ENCODE results near the gene STOML1.

The STOML1 gene, protein sequence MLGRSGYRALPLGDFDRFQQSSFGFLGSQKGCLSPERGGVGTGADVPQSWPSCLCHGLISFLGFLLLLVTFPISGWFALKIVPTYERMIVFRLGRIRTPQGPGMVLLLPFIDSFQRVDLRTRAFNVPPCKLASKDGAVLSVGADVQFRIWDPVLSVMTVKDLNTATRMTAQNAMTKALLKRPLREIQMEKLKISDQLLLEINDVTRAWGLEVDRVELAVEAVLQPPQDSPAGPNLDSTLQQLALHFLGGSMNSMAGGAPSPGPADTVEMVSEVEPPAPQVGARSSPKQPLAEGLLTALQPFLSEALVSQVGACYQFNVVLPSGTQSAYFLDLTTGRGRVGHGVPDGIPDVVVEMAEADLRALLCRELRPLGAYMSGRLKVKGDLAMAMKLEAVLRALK

DNA sequence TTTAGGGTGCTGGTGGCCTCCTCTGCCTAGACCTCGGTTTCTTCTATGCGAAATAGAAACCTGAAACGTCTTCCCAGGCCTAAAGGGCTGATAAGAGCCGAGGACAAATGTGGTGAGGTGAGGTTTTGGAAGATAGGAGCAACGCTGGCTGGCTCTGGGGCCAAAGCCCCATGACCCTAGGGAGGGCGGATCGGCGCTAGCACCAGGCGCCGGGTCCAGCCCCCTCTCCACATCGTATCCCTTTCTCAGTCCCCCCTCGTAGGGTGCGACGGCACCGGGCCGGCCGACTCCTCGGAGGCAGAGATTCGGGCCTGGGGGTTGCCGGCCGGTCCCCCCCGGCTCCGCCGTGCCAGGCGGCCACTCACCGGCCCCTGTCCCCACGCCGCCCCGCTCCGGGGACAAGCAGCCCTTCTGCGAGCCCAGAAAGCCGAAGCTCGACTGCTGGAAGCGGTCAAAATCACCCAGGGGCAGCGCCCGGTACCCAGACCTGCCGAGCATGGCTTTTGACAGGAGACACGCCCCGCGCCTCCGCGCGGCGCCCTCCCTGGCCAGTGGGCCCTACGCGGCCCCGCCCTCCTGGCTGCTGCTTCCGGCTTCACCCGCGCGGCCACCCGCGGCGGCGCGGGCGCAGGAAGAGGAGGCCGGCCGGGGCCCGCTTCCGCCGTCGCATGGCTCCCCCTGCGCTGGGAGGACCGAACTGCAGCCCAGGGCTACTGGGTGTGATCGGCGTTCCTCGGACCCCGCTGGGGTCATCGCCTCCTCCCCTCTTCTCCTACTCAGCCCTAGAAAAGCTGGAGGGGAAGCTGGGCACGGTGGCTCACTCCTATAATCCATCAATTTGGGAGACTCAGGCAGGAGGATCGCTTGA is at the start of gene STOML1:
Gene STOML1, minus strand, starts transcription at position 570 of the 868 bp plus-strand sequence. Its CDS starts 72 bp downstream, at position 498.
- peak; percentile 92 for DNase-seq

DNA sequence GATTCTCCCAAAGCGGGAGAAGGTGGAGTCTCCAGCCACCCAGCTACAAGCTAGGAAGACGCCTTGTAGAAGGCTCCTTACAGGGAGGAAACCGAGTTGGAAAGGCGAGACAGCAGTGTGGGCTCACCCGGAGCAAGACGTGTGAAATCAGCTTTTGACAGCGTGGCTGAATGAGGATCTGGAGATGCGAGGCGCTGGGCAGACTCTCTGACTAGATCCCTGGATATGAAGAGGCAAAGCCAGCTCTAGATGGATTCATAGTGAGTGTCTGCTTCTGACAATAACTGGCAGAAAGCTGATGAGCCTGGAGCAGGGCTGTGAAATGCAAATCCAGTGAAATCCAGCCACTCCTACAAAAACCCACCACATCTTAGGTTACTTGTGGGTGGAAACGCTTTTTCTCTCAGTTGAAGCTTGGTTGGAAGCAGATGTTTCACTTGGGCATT is 49.2 kb upstream of the STOML1 start:
- peak; percentile 71 for DNase-seq

DNA sequence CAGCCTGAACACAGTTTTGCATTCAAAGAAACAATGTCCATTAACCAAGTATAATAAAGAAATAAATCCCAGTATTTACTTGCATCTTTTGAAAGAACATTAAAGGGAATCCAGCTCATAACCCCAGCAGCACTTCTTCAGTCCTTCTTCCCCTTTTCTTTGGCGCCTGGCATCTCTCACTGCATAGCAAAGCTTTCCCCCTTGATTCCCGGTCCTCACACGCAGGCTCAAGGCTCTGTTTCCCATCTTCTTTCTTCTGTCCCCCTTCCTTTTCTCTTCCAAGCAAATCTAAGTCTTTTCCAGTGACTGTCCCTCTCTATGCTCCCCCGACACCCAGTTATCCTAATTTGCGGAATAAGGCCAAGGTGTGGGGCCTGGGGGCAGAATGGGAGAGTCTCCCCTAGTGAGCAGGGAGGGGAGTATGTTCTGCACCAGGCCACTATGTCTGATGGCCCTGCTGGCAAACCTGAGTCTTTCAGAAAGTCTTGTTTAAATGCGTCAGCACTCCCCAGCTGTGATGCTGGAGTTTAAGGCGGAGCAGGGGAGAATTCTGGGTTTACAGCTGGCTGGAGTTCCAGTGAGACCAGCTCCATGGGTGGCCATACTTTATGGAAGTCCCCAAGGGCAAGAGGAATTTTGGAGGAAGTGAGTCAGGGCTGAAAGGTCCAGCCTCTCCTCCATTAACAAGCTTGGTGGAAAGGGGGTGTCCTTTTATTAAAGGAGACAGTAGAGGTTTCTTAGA is 48.2 kb upstream of the STOML1 start:
- DNase-seq = peak; percentile 99

DNA sequence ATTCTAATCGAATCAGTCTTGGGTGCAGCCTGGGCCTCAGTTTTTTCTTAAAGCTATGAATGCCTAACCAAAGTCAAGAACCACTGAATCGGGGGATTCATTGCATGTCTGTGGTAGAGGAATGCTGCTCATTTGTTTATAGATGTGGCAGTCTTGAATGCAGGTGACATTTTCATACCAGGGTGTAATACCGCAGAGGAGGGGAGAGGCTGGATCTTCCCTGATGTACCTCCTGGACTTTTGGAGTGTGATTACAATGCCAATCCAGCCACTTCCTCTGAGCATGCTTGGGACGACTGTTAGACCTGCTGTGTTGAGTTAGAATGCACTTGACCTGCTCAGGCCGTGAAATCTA is 47.5 kb upstream of the STOML1 start:
- DNase-seq = no peak

DNA sequence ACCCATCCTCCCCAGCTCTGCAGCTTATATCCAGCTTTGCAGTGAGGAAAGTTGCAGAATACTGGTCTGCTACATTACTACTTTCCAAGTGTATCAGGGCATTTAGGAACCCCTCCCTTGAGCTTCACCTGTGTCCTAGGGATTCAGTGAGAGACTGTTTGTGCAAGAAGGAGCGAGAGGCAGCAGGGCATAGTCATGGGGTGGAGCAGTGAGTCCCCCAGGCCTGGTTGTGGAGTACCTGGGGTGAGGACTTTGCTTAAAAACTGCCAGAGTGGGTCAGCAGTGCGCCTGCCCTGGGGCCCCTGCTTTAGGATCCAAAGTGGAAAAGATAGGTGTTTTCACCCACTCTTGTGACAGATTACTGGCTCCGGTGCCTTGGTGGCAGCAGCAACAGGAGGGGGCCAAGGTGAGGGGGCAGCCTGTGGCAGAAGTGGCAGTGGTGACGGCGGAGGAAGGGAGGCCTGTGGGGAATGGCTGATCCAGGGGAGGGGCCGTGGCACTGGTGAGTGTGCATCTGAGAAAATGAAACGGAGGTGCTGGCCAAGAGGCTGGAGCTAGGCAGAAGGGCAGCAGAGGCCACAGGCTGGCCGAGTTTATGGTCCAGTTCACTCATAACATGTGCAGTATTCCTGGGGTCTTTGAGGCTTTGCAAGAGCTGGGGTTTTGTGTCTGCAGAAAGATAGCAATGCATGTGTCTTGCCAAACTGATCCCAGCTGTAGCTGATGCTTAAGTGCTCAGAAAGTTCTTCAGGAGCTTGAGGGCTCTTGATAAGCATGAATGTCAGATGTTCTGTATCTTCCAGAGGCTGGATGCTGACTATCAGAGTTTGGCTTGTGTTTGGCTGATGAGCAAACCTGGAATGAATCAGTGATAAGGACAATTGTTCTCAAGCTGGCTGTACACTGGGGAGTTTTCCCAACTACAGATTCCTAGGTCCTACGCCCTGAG is 46.9 kb upstream of the STOML1 start:
- peak; percentile 48 for DNase-seq

DNA sequence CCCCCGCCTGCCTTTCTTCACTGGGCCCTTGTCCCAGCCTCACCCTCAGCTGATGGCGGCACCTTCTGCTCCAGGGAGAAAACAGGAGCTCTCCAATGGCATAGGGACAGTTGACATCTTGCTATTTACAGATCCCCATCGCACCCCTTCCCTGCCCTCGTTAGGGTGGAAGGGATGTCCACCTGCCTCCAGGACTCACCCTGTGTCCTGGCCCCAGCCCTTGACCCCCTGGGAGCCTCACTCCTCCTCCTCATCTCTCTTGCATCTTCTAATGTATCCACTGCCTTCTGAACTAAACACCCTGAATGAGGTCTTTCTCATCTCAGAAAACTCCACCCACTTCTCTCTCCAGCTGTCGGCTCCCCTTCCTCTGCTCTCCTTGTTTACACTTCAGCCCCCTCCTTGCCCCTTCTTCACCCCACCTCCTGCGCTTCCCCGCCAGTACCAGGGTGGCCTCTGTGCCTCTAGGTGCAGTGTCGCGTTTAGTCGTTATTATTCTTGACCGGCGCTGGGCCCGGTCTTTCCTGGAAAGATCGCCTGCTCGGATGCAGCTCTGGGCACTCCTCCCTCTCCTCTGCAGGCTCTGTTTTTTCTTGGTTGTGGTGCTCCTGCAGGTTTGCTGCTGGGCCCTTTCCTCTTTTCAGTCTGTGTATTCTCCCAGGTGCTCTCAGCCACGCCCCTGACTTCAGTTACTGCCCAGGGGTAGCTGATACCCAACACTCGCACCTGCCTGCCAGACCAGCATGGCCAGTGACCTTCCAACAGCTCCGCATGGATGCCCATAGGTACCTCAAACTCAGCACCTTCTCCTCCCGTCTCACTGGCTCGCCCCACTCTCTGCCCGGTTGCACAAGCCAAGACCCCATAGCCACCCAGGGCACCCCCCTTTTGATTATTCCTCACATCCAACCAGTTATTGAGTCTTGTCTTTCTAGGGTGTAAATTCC is 45.3 kb upstream of the STOML1 start:
- DNase-seq = no peak

DNA sequence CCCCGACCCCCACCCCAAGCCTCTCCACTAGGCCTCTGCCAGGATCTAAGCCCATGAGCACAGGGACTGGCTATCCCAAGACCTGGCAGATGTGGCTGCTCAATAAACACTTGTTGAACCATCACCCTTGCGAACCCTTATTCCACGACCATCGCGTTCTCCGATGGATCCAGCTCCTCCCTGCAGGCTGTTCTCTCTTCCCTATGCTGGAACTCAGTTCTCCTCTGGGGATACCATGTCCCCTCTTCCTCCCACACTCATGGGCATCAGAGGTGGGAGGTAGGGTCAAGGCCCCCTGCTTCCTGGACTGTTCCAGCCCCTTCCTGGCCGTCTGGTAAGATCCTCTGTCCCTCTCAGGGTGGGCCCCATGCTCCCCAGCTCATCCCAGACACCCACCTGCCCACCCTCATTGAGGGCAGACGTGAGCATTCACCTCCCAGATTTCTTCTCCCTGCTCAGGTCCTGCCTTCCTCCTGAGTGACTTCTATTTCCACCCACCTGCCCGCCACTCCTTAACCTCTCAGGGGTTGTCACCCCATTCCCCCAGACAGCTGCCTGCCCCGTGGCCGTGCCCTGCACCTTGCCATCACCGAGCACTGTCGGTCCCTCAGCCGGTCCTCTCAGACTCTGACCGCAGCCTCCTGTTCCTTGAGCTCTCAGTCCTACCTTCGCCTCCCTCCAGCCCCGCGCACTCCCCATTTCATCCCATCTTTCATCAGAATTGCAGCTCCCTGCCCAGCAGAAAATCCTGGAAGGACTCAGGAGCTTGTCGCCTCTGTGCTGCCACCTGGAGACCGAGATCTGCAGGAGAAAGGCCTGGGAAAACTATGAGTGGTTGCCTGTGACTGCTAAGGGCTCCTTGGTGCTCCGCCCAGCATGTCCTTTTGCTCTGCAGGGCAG is 44.4 kb upstream of the STOML1 start:
- DNase-seq = peak; percentile 74

DNA sequence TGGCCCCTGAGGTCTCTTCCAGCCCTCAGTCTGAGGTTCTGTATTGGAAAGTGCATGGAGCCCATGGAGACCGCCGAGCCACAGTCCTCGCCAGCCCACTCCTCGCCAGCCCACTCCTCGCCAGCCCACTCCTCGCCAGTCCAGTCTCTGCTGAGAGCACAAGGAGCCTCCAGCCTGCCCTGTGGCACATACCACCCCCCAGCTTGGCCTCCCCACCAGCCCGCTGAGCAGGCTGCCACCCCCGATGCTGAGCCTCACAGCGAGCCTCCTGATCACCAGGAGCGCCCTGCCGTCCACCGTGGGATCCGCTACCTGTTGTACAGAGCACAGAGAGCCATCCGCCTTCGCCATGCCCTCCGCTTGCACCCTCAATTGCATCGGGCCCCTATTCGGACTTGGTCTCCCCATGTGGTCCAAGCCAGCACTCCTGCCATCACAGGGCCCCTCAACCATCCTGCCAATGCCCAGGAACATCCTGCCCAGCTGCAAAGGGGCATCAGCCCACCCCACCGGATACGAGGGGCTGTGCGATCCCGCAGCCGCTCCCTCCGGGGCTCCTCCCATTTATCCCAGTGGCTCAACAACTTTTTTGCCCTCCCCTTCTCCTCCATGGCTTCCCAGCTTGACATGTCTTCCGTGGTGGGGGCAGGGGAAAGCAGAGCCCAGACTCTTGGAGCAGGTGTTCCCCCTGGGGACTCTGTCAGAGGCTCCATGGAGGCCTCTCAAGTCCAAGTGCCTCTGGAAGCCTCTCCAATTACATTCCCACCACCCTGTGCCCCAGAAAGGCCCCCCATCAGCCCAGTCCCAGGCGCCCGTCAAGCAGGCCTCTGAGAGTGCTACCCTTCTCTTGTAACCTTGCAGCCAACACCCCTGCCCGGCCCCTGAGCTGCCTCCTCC is 43.3 kb upstream of the STOML1 start:
- no peak for DNase-seq

DNA sequence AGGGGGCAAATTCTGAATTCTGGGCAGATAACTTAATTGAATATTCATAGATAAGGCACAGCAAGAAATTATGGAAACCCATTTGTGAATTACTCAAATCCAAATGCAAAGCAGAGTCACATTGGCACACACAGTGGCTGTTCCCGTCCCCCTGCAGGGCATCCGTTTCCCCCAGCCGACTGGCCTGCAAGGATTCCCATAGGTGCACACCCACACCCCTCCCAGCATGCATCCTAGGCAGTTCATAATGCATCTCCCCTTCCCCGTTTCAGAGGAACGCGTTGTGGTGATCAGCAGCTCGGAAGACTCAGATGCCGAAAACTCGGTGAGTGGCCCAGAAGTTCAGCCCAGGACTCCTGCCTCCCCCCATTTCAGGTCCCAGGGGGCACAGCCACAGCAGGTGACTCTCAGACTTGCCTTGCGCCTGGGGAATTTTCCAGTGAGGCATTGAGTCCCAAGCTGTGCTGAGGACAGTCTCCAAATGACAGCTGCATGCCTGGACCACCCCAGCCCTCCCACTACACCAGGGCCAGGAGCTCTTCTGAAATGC is 42.2 kb upstream of the STOML1 start:
- no peak for DNase-seq

DNA sequence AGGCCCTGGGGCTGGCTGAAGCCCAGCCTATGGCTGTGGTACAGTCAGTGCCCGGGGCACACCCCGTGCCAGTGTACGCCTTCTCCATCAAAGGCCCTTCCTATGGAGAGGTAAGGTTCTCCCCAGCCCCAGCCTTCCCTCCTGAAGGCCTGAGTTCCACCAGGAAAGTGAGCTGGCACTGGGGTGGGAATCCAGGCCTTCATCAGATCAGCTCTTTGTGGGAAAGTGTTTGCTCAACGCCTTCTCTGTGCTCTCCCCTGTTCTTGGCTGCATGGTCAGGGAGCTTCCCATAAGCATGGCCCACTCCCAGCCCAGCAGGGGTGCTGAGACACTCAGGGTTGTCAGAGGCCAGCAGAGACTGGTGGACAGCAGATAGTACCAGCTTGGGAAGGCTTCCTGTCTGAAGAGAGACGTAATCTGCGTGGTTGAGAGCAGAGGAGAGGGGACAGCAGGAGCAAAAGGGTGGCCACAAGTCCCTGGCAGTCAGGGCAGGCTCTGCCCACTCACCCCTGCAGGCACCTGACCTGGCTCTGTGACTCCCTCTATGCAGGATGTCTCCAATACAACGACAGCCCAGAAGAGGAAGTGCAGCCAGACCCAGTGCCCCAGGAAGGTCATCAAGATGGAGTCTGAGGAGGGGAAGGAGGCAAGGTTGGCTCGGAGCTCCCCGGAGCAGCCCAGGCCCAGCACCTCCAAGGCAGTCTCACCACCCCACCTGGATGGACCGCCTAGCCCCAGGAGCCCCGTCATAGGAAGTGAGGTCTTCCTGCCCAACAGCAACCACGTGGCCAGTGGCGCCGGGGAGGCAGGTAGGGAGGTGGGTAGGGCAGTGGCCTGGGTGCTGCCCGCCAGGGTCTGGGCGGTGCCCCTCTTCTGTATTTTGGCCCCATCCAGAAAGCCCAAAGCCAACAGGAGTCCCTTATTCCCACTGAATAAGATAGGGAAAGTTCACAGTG is 40.8 kb upstream of the STOML1 start:
- no peak for DNase-seq

DNA sequence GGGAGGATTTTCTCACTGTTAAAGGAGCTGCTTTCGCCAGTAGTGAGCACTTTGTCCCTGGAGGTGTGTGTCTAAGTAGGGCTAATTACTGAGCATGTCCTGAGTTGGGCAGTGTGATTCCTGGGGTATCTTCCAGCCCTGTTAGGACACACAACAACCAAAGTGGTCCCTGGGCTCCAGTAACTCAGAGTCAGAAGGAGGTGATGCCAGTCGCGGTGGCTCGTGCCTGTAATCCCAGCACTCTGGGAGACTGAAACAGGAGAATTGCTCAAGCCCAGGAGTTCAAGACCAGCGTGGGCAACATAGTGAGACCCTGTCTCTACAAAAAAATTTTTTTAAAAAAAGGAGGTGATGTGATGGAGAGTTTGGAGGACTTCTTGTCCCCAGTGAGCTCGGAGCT is 40.0 kb upstream of the STOML1 start:
- DNase-seq = no peak

DNA sequence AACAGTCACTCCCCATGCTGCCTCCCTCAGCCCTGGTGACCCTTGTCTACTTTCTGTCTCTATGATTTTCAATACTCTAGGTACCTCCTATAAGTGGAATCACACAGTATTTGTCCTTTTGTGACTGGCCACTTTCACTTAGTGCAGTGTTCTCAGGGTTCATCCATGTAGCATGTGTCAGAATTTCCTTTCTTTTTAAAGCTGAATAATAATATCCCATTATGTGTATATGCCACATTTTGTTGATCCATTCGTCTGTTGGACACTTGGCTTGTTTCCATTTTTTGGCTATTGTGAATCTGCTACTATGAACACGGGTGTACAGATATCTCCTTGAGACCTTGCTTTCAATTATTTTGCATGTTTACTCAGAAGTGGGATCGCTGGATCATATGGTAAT is 36.6 kb upstream of the STOML1 start:
- no peak for DNase-seq

DNA sequence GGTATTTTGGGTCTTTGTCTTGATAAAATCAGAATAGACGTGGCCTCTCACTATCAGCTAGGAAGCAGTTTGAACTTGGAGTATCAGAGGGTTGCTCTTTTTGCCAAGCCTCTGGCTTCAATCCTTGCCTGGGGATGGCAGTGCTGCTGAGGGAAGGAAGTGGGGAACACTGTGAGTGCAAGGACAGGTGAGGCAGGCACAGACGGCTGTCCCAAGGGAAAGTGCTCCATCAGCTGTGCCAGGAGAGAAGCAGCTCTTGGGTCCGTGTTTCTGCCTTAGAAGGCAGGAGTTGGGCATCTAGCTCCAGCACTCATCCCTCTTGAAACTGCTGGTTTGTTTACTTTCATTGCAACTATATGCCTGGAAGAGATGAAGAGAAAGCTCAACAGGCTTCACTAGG is 35.6 kb upstream of the STOML1 start:
- DNase-seq = no peak

DNA sequence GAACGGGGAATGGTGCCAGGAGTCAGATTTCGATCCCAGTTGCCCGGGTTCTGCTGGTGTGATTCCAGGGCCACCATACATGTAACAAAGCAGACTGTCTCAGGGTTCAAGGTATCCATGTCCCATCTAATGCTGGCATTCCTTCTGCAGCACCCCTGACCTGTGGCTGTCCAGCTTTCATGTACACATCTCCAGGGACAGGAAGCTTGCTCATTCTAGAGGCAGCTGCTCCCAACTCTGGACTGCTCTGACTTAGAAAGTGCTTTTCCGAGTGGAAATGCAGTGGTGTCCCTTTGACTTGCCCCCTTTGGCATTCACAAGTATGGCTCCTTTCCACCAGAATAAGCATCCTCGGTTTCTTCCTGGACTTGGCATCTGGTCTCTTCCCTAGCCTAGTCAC is 33.3 kb upstream of the STOML1 start:
- DNase-seq = no peak

DNA sequence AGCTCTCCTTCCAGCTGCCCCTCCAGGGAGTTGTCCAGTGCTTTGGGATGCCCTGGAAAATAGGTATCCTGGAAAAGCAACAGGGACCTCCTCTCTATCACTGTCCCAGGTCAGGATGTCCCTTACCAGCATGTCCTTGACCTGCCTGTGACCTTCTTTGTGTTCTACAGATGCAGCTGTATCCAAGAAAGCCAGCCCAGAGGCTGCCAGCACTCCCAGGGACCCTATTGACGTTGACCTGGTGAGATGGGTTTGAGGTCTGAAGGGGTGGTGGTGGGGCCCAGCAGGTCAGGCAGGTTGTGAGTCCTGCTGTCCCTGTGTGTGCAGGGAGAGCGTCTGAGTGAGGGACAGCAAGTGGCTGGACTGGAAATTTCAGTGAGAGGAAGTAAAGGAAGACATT is 32.6 kb upstream of the STOML1 start:
- DNase-seq = no peak

DNA sequence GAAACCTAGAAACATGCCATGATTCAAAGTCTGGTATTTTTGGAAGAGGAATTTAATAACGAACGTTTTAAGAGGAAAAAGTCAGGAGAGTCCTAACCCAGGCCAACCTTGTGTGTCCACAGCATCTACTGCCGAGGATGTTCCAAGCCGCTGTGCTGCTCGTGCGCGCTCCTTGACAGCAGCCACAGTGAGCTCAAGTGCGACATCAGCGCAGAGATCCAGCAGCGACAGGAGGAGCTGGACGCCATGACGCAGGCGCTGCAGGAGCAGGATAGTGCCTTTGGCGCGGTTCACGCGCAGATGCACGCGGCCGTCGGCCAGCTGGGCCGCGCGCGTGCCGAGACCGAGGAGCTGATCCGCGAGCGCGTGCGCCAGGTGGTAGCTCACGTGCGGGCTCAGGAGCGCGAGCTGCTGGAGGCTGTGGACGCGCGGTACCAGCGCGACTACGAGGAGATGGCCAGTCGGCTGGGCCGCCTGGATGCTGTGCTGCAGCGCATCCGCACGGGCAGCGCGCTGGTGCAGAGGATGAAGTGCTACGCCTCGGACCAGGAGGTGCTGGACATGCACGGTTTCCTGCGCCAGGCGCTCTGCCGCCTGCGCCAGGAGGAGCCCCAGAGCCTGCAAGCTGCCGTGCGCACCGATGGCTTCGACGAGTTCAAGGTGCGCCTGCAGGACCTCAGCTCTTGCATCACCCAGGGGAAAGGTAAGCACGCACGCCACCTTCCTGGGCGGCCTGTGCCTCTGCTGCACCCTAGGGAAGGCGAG is 30.8 kb upstream of the STOML1 start:
- DNase-seq = no peak
